HepG2 (cell line): Measurements from ENCODE around the gene PRKCSH. TPM values are rescaled to one million over a fixed set of nuclear protein-coding genes. Genes with fewer than 3 reads are reported as not detected.

Experiments
- ATAC-seq: fragments of 200-7000 bp; cut with Tn5 transposase; 3 replicates; pipeline ENCODE4 v1.9.1; 2020; ENCODE audit warnings: mild to moderate bottlenecking, moderate library complexity
- BruUV-seq: library from RNA; stranded (reverse); fragments of 400-500 nt; replicated peaks from 2 replicates; lab custom pipeline; 2021; lab: Mats Ljungman, UMichigan
- CTCF ChIA-PET: fragments of 300-600 bp; formaldehyde crosslinking; extraction: SDS; loops from one replicate; lab custom pipeline; 2021; ENCODE audit warnings: low total read pairs, inconsistent platforms, low intra/inter-chr PET ratio; lab: Yijun Ruan, JAX
- POLR2A ChIA-PET: fragments of 350-600 bp; sonication (Branson Sonifier 250); formaldehyde crosslinking; loops from one replicate; lab custom pipeline; 2020; ENCODE audit warnings: antibody characterized with exemption, inconsistent platforms; lab: Yijun Ruan, JAX
- DNase-seq: peaks from one replicate; pipeline ENCODE4 v3.0.0-alpha.2; 2015; ENCODE audit warnings: low spot score
- FAIRE-seq: peaks from 3 replicates; lab custom pipeline; 2011; peaks lifted over from hg19 to GRCh38; lab: Jason Lieb, UNC
- H2AFZ ChIP-seq: one replicate; pipeline ENCODE4 v1.6.1; 2011; ENCODE audit warnings: low read length, inconsistent platforms
- H3K27ac ChIP-seq: fragments of 300-600 bp; 3 replicates; pipeline ENCODE4 v1.8.0; 2011; ENCODE audit warnings: mixed run types, mild to moderate bottlenecking, mixed read lengths, low read length, inconsistent platforms; ENCODE audit not compliant: insufficient read depth; ENCODE audit errors: extremely low read length
- H3K27me3 ChIP-seq, 2 experiments: fragments of 200-600 bp in 1 of 2; 2 replicates in 1 of 2; 3 replicates in 1 of 2; pipeline versions ENCODE4 v1.6.0 to v1.8.0; 2011; ENCODE audit warnings: low read length in 2 of 2, mild to moderate bottlenecking in 2 of 2, moderate library complexity in 2 of 2, inconsistent platforms in 1 of 2; ENCODE audit not compliant: insufficient read depth in 2 of 2, control insufficient read depth in 1 of 2
- H3K36me3 ChIP-seq, 2 experiments: fragments of 200-600 bp in 1 of 2; replicated peaks in 1 of 2; 2 replicates in 1 of 2; 3 replicates in 1 of 2; pipeline versions ENCODE4 v1.5.1 to v1.8.0; 2011; ENCODE audit warnings: low read length in 2 of 2, inconsistent platforms in 1 of 2; ENCODE audit not compliant: insufficient read depth in 2 of 2, control insufficient read depth in 1 of 2
- H3K4me1 ChIP-seq: 2 replicates; pipeline ENCODE4 v1.5.1; 2012; ENCODE audit warnings: low read length, inconsistent platforms; ENCODE audit not compliant: insufficient read depth
- H3K4me2 ChIP-seq: 2 replicates; pipeline ENCODE4 v1.6.0; 2011; ENCODE audit warnings: low read depth, low read length, inconsistent platforms
- H3K4me3 ChIP-seq, 3 experiments: fragments of 200-600 bp in 1 of 3; sonication (generic), shearing (Covaris generic) in 1 of 3; replicated peaks in 1 of 3; 2 replicates each; pipeline ENCODE4 v1.5.1; 2011 to 2016; ENCODE audit warnings: low read length in 3 of 3, inconsistent platforms in 2 of 3, low read depth in 2 of 3, mild to moderate bottlenecking in 2 of 3, control low read depth in 1 of 3, mixed read lengths in 1 of 3; ENCODE audit not compliant: insufficient read depth in 1 of 3
- H3K79me2 ChIP-seq: one replicate; pipeline ENCODE4 v1.6.1; 2011; ENCODE audit warnings: low read length, inconsistent platforms; ENCODE audit not compliant: insufficient read depth
- H3K9ac ChIP-seq: 2 replicates; pipeline ENCODE4 v1.6.0; 2011; ENCODE audit warnings: mild to moderate bottlenecking, low read depth, low read length, inconsistent platforms; ENCODE audit not compliant: insufficient read depth
- H3K9me3 ChIP-seq: 2 replicates; pipeline ENCODE4 v1.5.1; 2012; ENCODE audit warnings: mild to moderate bottlenecking, low read length
- H4K20me1 ChIP-seq: 2 replicates; pipeline ENCODE4 v1.6.0; 2011; ENCODE audit warnings: inconsistent platforms, mild to moderate bottlenecking, low read length, moderate library complexity; ENCODE audit not compliant: insufficient read depth
- ARNTL ChIP-seq: sonication (generic); formaldehyde crosslinking; IDR thresholded peaks from 2 replicates; pipeline ENCODE4 v1.4.0; 2020; ENCODE audit warnings: mild to moderate bottlenecking, missing genetic modification reagents
- CREB1 ChIP-seq, 2 experiments: fragments of 450-650 bp in 1 of 2; IDR thresholded peaks; 2 replicates each; pipeline ENCODE4 v1.6.1; 2016 to 2017; ENCODE audit warnings: control low read depth in 1 of 2, mild to moderate bottlenecking in 1 of 2, missing compliant biosample characterization in 1 of 2, missing genetic modification characterization in 1 of 2
- FOXA1 ChIP-seq, 2 experiments: fragments of 450-650 bp in 1 of 2; sonication (generic) in 1 of 2; formaldehyde crosslinking in 1 of 2; IDR thresholded peaks; 2 replicates each; pipeline versions ENCODE4 v1.4.0 to v1.6.1; 2016 to 2020; ENCODE audit warnings: missing genetic modification reagents in 1 of 2
- ZNF646 ChIP-seq: sonication (generic); formaldehyde crosslinking; IDR thresholded peaks from 2 replicates; pipeline ENCODE4 v1.9.0; 2021; ENCODE audit warnings: mild to moderate bottlenecking, missing genetic modification reagents
- WGBS: methylation state at CpG from one replicate; pipeline ENCODE4 v1.1.6; 2017; ENCODE audit warnings: low lambda C conversion rate; 5-methylcytosine and 5-hydroxymethylcytosine counted together
- in situ Hi-C: cut with HindIII; loops from 2 replicates; pipeline ENCODE4 v1.10.0; 2017; ENCODE audit warnings: low pct_unique_long_range_greater_than_20kb; ENCODE audit not compliant: extremely low pct_ligation_motif_present
- intact Hi-C: fragments of 100-400 bp; cut with micrococcal nuclease; formaldehyde crosslinking; loops from one replicate; pipeline ENCODE4 v1.10.0; 2022; ENCODE audit not compliant: unreplicated experiment
- polyA plus RNA-seq, 8 experiments: library from polyadenylated mRNA; depleted of rRNA in 3 of 8; stranded (reverse) in 7 of 8; unstranded in 1 of 8; fragments of >200 nt; fragmentation: Illumina TruSeq in 4 of 8; extraction: Trizol in 4 of 8; gene quantifications; 2 replicates each; pipeline versions ENCODE4 v1.2.1 to v1.2.3, GENCODE V29; 2011 to 2016; ENCODE audit warnings: low read depth in 4 of 8, missing spikeins in 1 of 8, mixed read lengths in 1 of 8; ENCODE audit not compliant: insufficient read depth in 1 of 8
- total RNA-seq, 5 experiments: library from RNA; depleted of rRNA; stranded (reverse); fragments of >200 nt; fragmentation: Illumina TruSeq; extraction: Trizol; gene quantifications; 2 replicates each; pipeline ENCODE4 v1.2.3, GENCODE V29; 2016; ENCODE audit warnings: low read depth in 1 of 5

Gene PRKCSH
- total and polyA plus RNA-seq, 2 of the 13 experiments (the other 11 are each of a cell fraction or from before 2014, with no cell fraction given): 85.1 to 125 TPM

GRCh38 chr19:11464333-11465265 is 29.2 kb downstream of the PRKCSH start:
- Histone ChIP-seq H3K36me3 (no peaks in the 10 kb centered on the region), H2AFZ (no peak overlapping the region), H3K9me3 (no peaks in the 10 kb centered on the region), H3K4me2 (no peak overlapping the region), H3K79me2 (no peaks in the 10 kb centered on the region), H4K20me1 (no peaks in the 10 kb centered on the region), H3K4me1 (no peaks in the 10 kb centered on the region), H3K27ac (no peak overlapping the region)
- ATAC-seq (no peak), FAIRE-seq (peak; percentile 93)
- ChIA-PET POLR2A (no interaction called here), CTCF (no interaction called here)
- in situ Hi-C loops: no loop called here
- 49% methylated on average over 11 of the region's 11 CpGs for WGBS
- no TSS peak for BruUV-seq
- TF ChIP-seq FOXA1 (IDR thresholded peaks at IDR 0.05): peak; percentile 9; the same call in 1 of the 2 replicates
- TF ChIP-seq FOXA1 (CRISPR knock-in tag; IDR thresholded peaks at IDR 0.05): no peak
- TF ChIP-seq CREB1 (IDR thresholded peaks at IDR 0.05): peak; percentile 43; the same call in 1 of the 2 replicates
- no peak for TF ChIP-seq CREB1 (CRISPR knock-in tag; IDR thresholded peaks at IDR 0.05)
- TF ChIP-seq ARNTL (CRISPR knock-in tag): no peak
- peak; percentile 87 for TF ChIP-seq ZNF646 (CRISPR knock-in tag)
- TF ChIP-seq, all 625 proteins: peak for 3
- no peak for DNase-seq
- no peak overlapping the region for H3K9ac ChIP-seq
- intact Hi-C loops: no loop called here
- H3K4me3 ChIP-seq: no peak overlapping the region
- H3K27me3 ChIP-seq: no peaks in the 10 kb centered on the region
